Measurements from ENCODE around the gene STIM2.
"Not testable (repeated sequence)": the region's sequence is repeated elsewhere in the genome, so short reads cannot be mapped to it uniquely, and the experiment has no call there.

STIM2 gene

GRCh38 chr4:26860157-26860921 lies at the start of gene STIM2:
Gene STIM2, plus strand, starts transcription at chr4:26860841.
- DNase-seq (ENCODE audit: low read depth) = peak; percentile 98

DNA sequence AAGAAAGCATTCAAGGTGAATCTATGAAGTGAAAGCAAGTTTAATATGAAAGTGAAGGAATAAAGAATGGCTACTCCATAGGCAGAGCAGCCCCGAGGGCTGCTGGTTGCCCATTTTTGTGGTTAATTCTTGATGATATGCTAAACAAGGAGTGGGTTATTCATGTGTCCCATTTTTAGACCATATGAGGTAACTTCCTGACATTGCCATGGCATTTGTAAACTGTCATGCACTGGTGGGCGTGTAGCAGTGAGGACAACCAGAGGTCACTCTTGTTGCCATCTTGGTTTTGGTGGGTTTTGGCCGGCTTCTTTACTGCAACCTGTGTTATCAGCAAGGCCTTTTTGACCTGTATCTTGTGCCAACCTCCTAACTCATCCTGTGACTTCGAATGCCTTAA lies 49.1 kb upstream of the STIM2 start:
- not testable (repeated sequence) for DNase-seq (ENCODE audit: low read depth)

GRCh38 chr4:26812049-26812714 lies 48.5 kb upstream of the STIM2 start:
- no peak for DNase-seq (ENCODE audit: low read depth)

GRCh38 chr4:26813698-26814097 lies 46.9 kb upstream of the STIM2 start:
- no peak for DNase-seq (ENCODE audit: low read depth)

DNA sequence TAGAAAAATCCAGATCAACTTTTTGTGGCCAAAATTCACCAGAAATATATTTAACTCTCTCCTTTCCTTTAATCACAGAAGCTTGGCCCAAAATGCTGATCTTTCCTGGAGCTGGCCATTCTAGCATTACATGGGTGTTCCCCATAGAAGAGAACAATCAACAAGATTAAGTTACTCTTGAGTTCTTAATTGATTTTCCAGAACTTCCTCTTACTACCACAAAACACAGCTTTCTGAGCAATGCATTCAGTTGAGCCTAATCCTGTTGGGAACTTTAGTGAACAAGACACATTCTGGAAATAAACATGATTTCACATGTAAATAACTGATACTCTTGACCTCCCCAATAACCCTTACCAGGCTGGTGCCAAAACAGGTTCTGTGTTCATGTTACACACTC lies 45.4 kb upstream of the STIM2 start:
- DNase-seq (ENCODE audit: low read depth) = no peak

DNA sequence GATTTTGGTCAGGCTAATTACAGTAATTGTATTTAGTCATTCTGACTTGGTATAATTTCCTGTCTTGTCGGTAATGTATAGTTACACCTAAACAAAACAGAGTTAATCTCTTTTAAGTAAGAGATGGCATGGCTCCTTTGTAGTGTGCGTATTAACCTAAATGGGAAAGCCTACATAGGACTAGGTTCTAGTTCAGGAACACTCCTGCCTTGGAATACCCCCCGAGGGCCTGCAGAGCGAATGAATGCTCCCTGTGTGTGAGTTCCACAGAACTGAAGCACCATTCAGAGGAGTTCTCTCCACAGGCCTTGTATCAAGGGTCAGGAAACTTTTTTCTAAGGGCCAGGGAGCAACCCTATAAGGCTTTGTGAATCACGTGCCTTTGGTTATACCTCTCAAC lies 44.9 kb upstream of the STIM2 start:
- DNase-seq (ENCODE audit: low read depth) = no peak

DNA sequence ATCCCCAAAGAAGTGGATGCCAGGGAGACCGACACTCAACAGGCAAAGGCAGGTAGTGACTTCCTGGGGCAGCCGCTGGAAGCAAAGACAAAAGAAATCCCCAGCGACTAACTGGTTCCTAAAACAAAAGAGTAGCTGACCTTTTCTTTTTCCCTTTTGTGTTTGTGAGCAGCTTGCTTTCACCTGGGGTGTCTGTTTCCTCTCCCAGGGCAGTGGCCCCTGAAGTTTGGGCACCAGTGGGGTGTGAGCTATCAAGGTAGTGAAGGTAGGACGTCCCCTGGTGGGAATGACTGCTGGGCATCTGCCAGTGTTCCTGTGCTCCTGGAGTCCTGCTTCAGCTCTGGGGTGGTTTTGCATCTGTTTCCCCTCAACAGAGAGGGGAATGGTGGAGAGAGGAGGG lies 41.6 kb upstream of the STIM2 start:
- no peak for DNase-seq (ENCODE audit: low read depth)

DNA sequence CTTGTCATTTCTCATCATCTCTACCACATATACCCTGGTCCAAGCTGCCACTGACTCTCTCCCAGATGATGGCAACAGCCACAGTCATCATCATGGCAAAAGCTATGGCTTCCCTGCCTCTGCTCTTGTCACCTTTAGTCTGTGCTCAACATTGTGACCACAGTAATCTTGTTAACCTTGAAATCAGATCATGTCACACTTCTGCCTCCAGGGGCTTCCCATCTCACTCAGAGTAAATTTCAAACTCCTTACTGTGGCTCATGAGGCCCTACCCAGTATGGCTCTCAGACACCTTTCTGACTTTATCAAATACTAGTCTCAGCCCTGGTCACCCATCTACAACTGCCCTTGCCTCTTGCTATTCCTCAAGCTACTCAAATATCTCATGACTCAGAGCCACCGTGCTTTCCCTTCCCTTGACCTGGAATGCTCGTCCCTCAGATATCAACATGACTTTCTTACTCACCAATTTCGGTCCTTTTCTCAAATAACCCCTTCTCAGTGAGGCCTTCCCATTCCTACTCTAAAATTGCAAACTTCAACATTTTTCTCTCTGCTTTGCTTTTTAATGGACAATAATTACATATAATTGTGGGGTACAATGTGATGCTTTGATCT lies 41.1 kb upstream of the STIM2 start:
- DNase-seq (ENCODE audit: low read depth) = no peak

DNA sequence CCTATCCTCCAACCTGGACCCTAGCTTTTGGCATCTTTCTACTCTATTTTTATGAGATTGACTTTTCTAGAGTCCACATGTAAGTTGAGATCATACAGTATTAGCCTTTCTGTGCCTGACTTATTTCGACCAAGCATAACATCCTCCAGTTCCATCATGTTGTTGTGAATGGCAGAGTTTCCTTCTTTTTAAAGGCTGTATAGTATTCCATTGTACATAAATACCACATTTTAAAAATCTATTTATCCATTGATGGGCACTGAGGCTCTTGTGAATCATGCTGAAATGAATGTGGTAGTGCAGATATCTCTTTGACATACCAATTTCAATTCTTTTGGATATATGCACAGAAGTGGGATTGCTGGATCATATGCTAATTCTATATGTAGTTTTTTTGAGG lies 40.3 kb upstream of the STIM2 start:
- DNase-seq (ENCODE audit: low read depth) = no peak

DNA sequence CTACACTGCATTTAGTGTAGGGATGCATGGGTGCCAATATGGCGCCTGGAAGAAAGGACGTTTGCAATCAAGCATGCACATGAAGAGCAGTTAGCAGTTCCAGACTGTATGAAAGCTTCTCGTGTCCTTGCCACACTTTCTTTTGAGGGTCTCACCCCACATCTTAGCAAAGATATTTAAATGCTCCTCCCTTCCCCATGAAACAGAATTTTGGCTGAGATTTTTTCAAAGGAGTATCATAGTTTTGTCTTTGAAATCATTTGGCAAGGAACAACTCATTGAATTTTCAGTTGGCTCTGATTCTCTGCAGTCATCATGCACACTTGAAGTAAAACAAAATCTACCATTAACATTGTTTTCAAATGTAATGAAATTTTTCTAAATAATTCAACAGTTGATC lies 39.6 kb upstream of the STIM2 start:
- DNase-seq (ENCODE audit: low read depth) = no peak

DNA sequence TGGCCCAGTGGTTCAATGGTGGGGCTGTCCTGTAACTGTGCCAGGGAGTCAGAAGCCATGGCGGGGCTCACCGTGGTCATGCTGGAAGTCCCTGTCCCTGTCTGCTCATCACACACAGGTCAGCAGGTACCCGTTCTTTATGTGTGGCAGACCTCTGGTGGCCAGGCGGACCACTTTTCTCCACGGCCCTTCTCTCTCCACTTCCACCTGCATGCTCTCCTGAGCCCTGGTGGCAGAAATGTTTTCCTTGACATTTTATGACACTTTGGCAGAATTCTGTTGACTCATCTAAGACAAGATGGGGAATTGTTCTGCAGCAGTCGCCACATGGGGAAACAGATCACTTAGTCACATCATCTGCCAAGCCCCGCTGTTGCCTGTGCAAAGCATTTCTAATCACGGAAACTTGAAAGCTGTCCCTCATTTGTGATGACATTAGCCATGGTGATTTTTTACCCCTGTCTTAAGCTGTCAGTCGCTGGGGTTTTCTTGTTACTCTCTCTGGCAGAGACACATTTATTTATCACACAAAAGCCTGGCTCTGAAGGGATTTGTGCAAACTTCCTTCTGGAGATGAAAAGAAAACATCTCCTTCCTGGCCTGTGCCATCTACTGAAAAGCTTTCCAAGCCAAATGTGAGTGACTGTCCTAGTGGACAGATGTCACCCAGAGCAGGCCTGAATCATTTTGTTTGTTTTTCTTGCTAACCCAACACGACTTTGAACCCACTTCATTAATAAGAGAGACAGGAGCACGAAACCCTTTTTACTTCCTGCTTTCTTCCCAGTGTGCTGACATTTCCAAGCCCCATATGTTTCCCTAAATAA lies 38.8 kb upstream of the STIM2 start:
- no peak for DNase-seq (ENCODE audit: low read depth)

GRCh38 chr4:26822546-26822945 lies 38.1 kb upstream of the STIM2 start:
- DNase-seq (ENCODE audit: low read depth) = no peak

- DNase-seq (ENCODE audit: low read depth) = not testable (repeated sequence)
Measured at GRCh38 chr4:26822974-26823373, 37.7 kb upstream of the STIM2 start.

DNA sequence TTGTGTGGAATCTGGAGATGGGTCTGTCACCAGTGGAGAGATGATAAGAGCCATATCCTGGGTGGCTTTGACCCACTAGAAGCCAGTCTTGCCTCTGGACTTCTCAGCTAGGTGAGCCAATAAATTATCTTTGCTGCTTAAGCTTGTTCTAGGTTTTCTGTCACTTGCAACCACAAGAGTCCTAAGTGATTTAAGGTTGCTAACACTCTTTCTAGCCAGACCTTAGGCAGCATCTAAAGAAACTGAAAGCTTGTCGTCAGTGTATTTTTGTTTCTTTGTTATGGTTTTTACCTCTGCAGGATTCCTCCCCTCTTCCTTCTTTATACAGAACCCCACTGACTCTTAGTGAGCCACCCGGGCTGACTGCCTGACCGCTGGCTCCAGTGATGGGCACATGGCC lies 37.1 kb upstream of the STIM2 start:
- no peak for DNase-seq (ENCODE audit: low read depth)

- DNase-seq (ENCODE audit: low read depth) = no peak
Measured at GRCh38 chr4:26824667-26825066, 36.0 kb upstream of the STIM2 start.

DNA sequence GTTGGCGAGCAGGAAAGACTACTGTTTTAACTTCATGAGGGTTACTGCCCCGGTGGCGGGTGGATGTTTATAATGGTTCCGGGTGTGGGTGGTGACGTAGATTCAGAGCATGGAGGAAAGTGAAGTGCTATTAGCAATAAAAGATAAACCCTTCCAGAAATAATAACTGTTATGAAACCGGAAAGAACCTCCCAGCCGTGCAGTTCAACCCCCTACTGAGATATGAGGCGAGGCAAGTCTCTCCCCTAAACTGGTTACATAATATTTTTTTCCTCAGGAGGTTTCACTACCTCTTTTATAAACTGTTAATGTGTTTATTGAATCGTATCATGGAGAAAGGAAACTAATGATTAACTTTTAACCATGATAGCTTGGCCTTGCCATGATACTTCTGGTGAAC lies 33.9 kb upstream of the STIM2 start:
- no peak for DNase-seq (ENCODE audit: low read depth)

- not testable (repeated sequence) for DNase-seq (ENCODE audit: low read depth)
Measured at GRCh38 chr4:26827336-26827735, 33.3 kb upstream of the STIM2 start.

DNA sequence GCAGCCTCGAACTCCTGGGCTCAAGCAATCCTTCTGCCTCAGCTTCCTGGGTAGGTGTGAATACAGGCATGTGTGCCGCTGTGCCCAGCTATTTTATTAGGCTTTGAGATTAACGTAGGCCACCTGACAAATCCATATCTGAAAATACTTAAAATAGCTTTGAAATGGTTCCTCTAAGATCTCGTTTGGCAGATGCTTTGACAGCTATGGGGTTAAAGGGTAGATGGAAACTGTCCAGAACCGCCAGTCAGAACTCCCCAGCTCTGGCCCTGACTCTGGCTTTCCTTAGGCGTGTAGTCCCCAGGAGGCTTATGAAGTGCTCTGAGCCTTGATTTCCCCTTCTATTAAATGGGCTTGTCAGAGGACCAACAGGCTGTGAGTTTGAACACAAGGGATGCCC lies 32.8 kb upstream of the STIM2 start:
- DNase-seq (ENCODE audit: low read depth) = no peak

GRCh38 chr4:26829018-26829417 lies 31.6 kb upstream of the STIM2 start:
- DNase-seq (ENCODE audit: low read depth) = no peak

GRCh38 chr4:26830033-26830432 lies 30.6 kb upstream of the STIM2 start:
- DNase-seq (ENCODE audit: low read depth) = no peak

- no peak for DNase-seq (ENCODE audit: low read depth)
Measured at GRCh38 chr4:26830701-26831100, 29.9 kb upstream of the STIM2 start.

- DNase-seq (ENCODE audit: low read depth) = no peak
Measured at GRCh38 chr4:26836539-26836938, 24.1 kb upstream of the STIM2 start.
